Stimulated activated naive CD4-positive, alpha-beta T cell treated with Interleukin-2 at 50 U/mL for 16 hours (primary cell): ENCODE measurements around the gene CCDC120.

ENCODE experiments used
- DNase-seq: peaks from one replicate; lab custom pipeline; 2025; lab: John Stamatoyannopoulos, UW

Gene CCDC120

GRCh38 chrX:49063715-49064114 lies 4.9 kb downstream of the CCDC120 start:
- no peak for DNase-seq

GRCh38 chrX:49064303-49064702 lies 5.5 kb downstream of the CCDC120 start:
- DNase-seq = no peak

- DNase-seq = no peak
These were observed 5.9 kb downstream of the CCDC120 start for GRCh38 chrX:49064735-49065134.

- no peak for DNase-seq
These were observed 7.5 kb downstream of the CCDC120 start for GRCh38 chrX:49066278-49066677.

GRCh38 chrX:49066690-49067089 lies 7.9 kb downstream of the CCDC120 start:
- no peak for DNase-seq

GRCh38 chrX:49067285-49068120 lies 8.7 kb downstream of the CCDC120 start:
- no peak for DNase-seq

- no peak for DNase-seq
These were observed 10.2 kb downstream of the CCDC120 start for GRCh38 chrX:49069038-49069437.

GRCh38 chrX:49070988-49071387 lies 12.2 kb downstream of the CCDC120 start:
- DNase-seq = no peak

GRCh38 chrX:49071877-49072711 lies 13.3 kb downstream of the CCDC120 start:
- no peak for DNase-seq

GRCh38 chrX:49072712-49073095 lies 13.9 kb downstream of the CCDC120 start:
- DNase-seq = no peak

- peak; percentile 88 for DNase-seq
These were observed 15.1 kb downstream of the CCDC120 start, which contains the start of gene PRAF2 for GRCh38 chrX:49073601-49074575. PRAF2 (minus strand) TSS chrX:49074002; CDS start chrX:49073987, 15 bp downstream.

- no peak for DNase-seq
These were observed 16.5 kb downstream of the CCDC120 start for GRCh38 chrX:49075347-49075746.

GRCh38 chrX:49077941-49078340 lies 19.1 kb downstream of the CCDC120 start:
- no peak for DNase-seq

- DNase-seq = peak; percentile 56
These were observed 21.0 kb downstream of the CCDC120 start, which contains the start of gene WDR45 for GRCh38 chrX:49079489-49080428. WDR45 (minus strand) TSS chrX:49079887; CDS start chrX:49078095, 1,792 bp downstream.

- DNase-seq = no peak
These were observed 23.6 kb downstream of the CCDC120 start for GRCh38 chrX:49082271-49082871.

GRCh38 chrX:49089553-49089952 lies 30.8 kb downstream of the CCDC120 start:
- no peak for DNase-seq

GRCh38 chrX:49096419-49096818 lies 37.6 kb downstream of the CCDC120 start:
- DNase-seq = no peak

GRCh38 chrX:49100704-49101628 lies 42.2 kb downstream of the CCDC120 start:
- DNase-seq = peak; percentile 84

- DNase-seq = no peak
These were observed 42.8 kb downstream of the CCDC120 start for GRCh38 chrX:49101629-49101984.
